Sigmoid colon (tissue), 4 donors: ENCODE results near the gene CDH23.

Source experiments
- POLR2A ChIP-seq, 2 donors: fragments of 450-650 bp; IDR thresholded peaks; one replicate each; pipeline ENCODE4 v1.6.1; 2016; ENCODE audit warnings: antibody characterized with exemption in 2 of 2, mild to moderate bottlenecking in 2 of 2, moderate library complexity in 2 of 2
- POLR2AphosphoS5 ChIP-seq, 4 donors: sonication (generic); formaldehyde crosslinking; IDR thresholded peaks; one replicate each; pipeline ENCODE4 v1.6.1; 2017; ENCODE audit warnings: antibody characterized with exemption in 4 of 4
- TF ChIP-seq, protein P1 (sequence below), 4 experiments: fragments of 450-650 bp in 3 of 4; fragments of 200-600 bp in 1 of 4; IDR thresholded peaks; one replicate each; pipeline ENCODE4 v1.5.1; 2016 to 2019; ENCODE audit warnings: antibody characterized with exemption in 4 of 4, mild to moderate bottlenecking in 3 of 4, moderate library complexity in 2 of 4

DNA sequence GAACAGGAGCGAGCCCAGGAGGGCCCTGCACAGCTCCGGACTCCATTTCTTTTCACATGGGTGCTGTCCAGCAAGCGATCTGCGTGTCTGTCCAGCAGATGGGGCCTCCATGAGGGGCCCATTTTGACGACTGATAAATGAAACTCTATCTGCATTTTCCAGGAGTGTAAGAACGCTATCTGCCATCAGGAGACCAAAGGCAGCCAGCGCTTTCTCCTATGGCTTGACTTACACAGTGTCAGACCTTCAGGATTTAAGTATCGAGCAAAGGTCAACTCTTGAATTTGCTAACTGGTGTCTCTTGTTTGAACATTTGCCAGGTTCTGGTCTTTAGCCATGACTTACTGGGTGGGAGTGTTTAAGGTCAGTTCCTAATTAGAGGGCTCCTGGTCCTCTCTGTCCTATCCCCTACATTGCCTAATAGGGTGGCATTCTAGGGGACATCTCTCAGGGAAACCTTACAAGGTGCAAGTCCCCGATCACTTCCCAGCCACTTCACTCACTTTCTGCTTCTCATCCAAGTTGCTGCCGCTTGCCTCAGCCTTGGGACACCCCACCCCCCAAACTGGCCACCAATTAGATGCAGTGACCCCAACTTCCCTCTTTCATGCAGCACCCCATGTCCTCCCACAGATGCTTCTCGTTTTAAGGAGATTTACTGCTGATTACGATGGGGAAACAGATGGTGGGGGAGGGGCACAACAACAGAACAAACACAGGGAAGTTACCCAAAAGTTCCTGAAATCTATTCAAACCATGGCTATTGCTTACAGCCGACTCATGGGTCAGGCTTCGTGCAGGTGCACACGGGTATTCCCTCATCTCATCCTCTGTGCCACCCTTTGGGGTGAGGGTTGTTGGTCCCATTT, 356.6 kb downstream of the CDH23 start:
- TF ChIP-seq, protein P1, sequence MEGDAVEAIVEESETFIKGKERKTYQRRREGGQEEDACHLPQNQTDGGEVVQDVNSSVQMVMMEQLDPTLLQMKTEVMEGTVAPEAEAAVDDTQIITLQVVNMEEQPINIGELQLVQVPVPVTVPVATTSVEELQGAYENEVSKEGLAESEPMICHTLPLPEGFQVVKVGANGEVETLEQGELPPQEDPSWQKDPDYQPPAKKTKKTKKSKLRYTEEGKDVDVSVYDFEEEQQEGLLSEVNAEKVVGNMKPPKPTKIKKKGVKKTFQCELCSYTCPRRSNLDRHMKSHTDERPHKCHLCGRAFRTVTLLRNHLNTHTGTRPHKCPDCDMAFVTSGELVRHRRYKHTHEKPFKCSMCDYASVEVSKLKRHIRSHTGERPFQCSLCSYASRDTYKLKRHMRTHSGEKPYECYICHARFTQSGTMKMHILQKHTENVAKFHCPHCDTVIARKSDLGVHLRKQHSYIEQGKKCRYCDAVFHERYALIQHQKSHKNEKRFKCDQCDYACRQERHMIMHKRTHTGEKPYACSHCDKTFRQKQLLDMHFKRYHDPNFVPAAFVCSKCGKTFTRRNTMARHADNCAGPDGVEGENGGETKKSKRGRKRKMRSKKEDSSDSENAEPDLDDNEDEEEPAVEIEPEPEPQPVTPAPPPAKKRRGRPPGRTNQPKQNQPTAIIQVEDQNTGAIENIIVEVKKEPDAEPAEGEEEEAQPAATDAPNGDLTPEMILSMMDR (IDR thresholded peaks at IDR 0.05) = no peak
- TF ChIP-seq POLR2A (IDR thresholded peaks at IDR 0.05) (no peak), POLR2AphosphoS5 (IDR thresholded peaks at IDR 0.05) (peak in 2 of 4 donors; percentile 24 to 34)
